Astrocyte of the cerebellum (primary cell): Measurements from ENCODE around the gene PRSS3.

Experiments
- DNase-seq: peaks from one replicate; pipeline ENCODE4 v3.0.0-alpha.2; 2011; ENCODE audit warnings: low read depth
- H3K4me3 ChIP-seq: 2 replicates; pipeline ENCODE4 v1.5.1; 2011; ENCODE audit warnings: mild to moderate bottlenecking, low read depth, low read length, moderate library complexity
- in situ Hi-C: cut with HindIII; loops from 2 replicates; pipeline ENCODE4 v1.10.0; 2017; ENCODE audit warnings: low sequenced_read_pairs
- TF ChIP-seq, protein P1 (sequence below): IDR thresholded peaks from 2 replicates; pipeline ENCODE4 v1.5.1; 2012; ENCODE audit warnings: low read length, low read depth, moderate library complexity, mild to moderate bottlenecking; ENCODE audit errors: missing control alignments

The PRSS3 gene

DNA sequence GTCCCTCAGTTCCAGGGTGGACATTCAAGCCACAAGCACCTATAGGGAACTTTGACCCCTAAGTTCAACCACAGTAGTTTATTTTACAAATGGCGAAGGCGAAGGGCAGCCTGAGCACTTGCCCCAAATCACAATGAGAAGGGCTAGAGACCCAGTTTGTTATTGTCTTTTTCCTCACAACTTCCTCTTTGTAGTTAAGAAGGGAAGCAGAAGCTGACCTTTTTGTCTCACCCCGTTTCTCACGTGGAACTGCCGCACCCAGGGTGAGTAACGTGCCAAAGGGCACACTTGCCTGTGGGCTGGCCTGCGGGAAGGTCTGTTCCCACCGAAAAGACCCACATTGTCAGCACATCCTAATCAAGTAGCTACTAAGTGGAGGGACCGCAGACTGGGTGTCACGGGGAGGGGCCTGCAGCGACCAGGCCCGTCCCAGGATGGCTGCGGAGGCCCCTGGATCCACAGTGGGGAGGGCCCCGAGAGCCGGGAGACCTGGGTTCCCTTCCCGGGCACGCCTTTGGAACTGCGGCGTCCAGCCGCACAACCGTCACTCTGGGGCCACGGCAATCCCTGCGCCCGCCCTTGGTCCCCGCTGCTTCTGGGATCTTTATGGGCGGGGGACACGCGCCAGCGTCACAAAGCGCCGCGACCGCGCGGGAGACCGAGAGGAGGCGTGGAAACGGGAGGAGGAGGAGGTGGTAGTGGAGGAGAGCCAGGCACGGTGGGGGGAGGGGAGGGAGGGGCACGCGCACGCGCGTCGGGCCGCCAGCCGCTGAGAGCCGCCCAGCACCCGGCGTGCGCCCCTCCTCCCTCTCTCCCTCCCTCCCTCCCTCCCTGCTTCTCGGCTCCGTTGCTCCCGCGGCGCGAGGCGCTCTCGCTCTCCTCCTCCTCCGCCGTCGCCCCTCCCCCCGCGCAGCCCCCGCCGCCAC lies 21.2 kb downstream of the PRSS3 start, which contains the start of gene UBE2R2:
TSS of gene UBE2R2 (plus strand) at position 834 of the 926 bp plus-strand sequence. CDS start 598 bp downstream, outside the sequence.
- peak; percentile 57 for DNase-seq
- in situ Hi-C loops, result no loop called here
- TF ChIP-seq, protein P1, sequence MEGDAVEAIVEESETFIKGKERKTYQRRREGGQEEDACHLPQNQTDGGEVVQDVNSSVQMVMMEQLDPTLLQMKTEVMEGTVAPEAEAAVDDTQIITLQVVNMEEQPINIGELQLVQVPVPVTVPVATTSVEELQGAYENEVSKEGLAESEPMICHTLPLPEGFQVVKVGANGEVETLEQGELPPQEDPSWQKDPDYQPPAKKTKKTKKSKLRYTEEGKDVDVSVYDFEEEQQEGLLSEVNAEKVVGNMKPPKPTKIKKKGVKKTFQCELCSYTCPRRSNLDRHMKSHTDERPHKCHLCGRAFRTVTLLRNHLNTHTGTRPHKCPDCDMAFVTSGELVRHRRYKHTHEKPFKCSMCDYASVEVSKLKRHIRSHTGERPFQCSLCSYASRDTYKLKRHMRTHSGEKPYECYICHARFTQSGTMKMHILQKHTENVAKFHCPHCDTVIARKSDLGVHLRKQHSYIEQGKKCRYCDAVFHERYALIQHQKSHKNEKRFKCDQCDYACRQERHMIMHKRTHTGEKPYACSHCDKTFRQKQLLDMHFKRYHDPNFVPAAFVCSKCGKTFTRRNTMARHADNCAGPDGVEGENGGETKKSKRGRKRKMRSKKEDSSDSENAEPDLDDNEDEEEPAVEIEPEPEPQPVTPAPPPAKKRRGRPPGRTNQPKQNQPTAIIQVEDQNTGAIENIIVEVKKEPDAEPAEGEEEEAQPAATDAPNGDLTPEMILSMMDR, result no peak
- peak within 1 kb of the TSS; percentile 85 for H3K4me3 ChIP-seq

DNA sequence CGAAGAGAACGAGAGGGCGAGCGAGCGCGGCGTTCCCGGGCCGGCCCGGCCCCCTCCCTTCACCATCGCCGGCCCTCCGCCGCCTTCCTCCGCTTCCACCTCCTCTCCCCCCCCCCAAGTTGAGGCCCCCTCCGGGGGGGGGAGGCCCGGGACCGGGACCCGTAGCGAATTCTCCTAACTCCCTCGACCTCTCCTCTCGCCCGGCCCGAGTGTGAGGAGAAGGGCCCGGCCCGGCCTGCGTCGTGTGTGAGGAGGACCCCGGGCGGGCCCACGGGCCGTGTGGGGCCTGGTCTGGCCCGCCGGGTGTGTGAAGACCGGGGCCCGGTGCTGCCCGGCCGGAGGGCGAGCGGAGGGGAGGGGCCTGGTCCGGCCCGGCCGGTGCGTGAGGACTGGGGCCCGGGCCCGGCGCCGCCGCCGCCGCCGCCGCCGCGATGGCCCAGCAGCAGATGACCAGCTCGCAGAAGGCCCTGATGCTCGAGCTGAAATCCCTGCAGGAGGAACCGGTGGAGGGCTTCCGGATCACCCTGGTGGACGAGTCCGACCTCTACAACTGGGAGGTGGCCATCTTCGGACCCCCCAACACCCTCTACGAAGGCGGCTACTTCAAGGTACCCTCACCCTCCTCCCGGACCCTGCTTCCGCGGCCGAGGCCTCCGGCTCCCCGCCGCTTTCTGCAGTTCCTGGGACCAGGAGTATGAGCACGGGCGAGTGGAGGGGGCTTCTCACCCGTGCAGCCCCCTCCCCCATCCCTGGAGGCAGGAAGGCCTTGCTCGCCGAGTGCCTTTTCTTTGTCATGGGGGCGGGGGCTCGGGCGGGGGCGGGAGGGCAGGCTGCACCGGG lies 22.2 kb downstream of the PRSS3 start:
- TF ChIP-seq, protein P1, result peak; percentile 34
- H3K4me3 ChIP-seq, result peak overlapping the region; percentile 85
- in situ Hi-C loops, result no loop called here
- DNase-seq, result peak; percentile 53

DNA sequence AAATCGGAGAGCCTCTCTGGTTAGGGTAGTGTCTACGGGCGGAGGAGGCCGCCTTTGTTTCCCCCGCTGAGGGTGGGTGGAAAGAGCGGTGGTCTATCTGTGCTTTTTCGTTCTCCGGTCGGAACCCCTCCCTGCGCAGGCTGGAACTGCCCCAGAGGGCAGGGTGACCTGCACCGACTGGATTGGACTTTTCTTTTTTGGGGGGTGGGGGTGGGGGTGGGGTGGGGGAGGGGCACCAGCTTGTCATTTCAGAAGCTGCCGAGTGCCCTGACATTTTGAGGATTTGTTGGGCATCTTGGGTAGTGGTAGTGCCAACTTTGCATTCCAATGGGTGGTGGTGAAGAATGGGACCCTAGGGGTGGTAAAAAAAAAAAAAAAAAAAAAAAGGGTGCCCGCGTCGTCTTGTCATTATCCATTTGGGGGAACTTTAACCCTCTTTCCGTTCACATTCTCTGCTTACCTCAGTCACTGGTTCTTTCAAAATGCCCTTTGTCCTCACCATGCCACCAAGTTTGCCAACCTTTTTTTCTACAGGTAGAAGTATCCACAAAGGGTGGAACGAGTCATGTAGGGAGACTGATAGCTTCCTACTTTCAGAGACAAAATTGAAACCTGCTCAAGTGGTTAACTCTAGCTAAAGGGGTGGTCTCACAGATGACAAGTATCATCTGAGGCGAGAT lies 22.9 kb downstream of the PRSS3 start:
- in situ Hi-C loops, result no loop called here
- no peak for DNase-seq
- TF ChIP-seq, protein P1, result no peak
- H3K4me3 ChIP-seq, result peak overlapping the region; percentile 85

DNA sequence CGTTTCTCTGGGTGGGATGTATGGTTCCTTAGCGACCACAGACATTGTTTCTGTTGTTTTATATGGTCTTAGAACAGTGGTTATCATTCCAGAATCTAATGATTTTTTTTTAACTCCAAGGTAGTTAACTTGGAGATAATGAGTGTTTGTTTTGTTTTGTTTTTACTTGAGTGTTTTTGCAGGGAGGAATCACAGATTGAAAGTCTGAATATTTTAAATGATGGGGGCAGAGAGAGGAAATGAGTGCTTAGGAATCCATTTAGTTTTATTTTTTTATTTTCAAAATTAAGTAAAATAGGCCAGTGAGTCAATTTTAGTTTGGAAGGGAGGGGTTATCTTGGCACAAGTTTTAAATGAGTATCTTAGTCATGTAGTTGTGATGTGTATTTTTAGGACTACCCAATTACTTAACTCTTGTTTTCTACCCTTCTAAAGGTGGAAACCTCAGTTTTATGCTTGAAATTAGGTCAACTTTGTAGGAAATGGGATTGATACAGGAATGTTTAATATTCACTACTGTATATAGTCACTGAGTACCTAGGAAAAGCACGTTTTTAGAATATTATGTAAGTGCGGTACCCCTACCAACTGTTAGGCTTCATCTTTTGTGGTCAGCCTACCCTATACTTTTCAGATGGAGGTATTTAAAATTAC lies 23.6 kb downstream of the PRSS3 start:
- in situ Hi-C loops, result no loop called here
- TF ChIP-seq, protein P1, result no peak
- no peak for DNase-seq
- H3K4me3 ChIP-seq, result peak overlapping the region; percentile 85

DNA sequence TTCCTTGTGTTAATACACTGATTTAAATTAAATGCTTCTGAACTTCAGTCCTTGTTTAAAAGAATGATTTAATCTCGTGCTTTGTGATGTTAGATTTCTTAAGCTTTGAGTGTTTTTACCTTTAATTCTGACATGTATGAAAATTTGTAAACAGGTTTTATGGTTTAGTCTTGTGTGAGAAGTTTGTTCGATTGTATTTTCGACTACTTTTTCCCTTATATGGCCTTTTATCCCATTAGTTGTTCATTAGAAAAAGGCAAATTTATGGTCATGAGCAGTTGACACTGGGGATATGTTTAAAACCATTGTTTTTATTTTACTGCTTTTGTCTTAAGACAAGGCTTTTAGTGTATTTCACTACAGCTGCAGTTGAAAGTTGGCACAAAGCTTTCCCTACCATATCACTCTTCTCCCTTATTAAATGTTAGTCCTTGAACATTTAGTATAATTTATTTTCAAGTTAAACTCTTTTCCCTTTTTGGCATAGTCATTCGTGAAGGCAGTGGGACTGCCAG lies 24.9 kb downstream of the PRSS3 start:
- TF ChIP-seq, protein P1, result no peak
- no peak for DNase-seq
- no peak overlapping the region for H3K4me3 ChIP-seq
- in situ Hi-C loops, result no loop called here
